B cell (primary cell): ENCODE results near the gene SLC35G6. TPM values are rescaled to one million over a fixed set of nuclear protein-coding genes. Genes with fewer than 3 reads are reported as not detected.

ENCODE experiments used
- ATAC-seq: fragments of 200-7000 bp; cut with Tn5 transposase; one replicate; pipeline ENCODE4 v1.10.0; 2021; ENCODE audit warnings: low read depth, mild to moderate bottlenecking, moderate number of reproducible peaks, moderate library complexity
- CTCF ChIA-PET: fragments of 350-600 bp; sonication (Branson Sonifier 250); formaldehyde crosslinking; loops from one replicate; lab custom pipeline; 2021; ENCODE audit warnings: antibody characterized with exemption, inconsistent platforms; lab: Charles Lee
- POLR2A ChIA-PET: fragments of 350-600 bp; sonication (Branson Sonifier 250); formaldehyde crosslinking; loops from one replicate; lab custom pipeline; 2021; ENCODE audit warnings: antibody characterized with exemption; lab: Charles Lee
- DNase-seq: peaks from one replicate; pipeline ENCODE4 v3.0.0; 2013
- H2AFZ ChIP-seq: 2 replicates; pipeline ENCODE4 v1.6.1; 2012; ENCODE audit warnings: mild to moderate bottlenecking, low read depth, low read length; ENCODE audit not compliant: insufficient read depth, poor library complexity, severe bottlenecking
- H3K27ac ChIP-seq, 2 donors: 1 replicate in 1 of 2; 2 replicates in 1 of 2; pipeline ENCODE4 v1.5.1; 2012 to 2013; ENCODE audit warnings: low read length in 2 of 2, mild to moderate bottlenecking in 2 of 2, moderate library complexity in 1 of 2
- H3K27me3 ChIP-seq, 4 experiments: fragments of 200-600 bp in 1 of 4; sonication (generic) in 1 of 4; replicated peaks in 1 of 4; 1 replicate in 2 of 4; 2 replicates in 2 of 4; pipeline versions ENCODE4 v1.6.1 to v1.7.0; 2013 to 2016; ENCODE audit warnings: low read length in 3 of 4, mild to moderate bottlenecking in 2 of 4, mixed read lengths in 1 of 4, moderate library complexity in 1 of 4; ENCODE audit not compliant: insufficient read depth in 4 of 4, control insufficient read depth in 3 of 4; ENCODE audit errors: control extremely low read depth in 1 of 4
- H3K36me3 ChIP-seq, 2 experiments: replicated peaks in 1 of 2; 1 replicate in 1 of 2; 2 replicates in 1 of 2; pipeline versions ENCODE4 v1.6.1 to v1.7.1; 2013; ENCODE audit warnings: low read length in 1 of 2; ENCODE audit not compliant: insufficient read depth in 2 of 2, control insufficient read depth in 1 of 2; ENCODE audit errors: control extremely low read depth in 1 of 2, extremely low read depth in 1 of 2
- H3K4me1 ChIP-seq, 2 donors: fragments of 200-600 bp in 1 of 2; sonication (generic) in 1 of 2; 1 replicate in 1 of 2; 2 replicates in 1 of 2; pipeline versions ENCODE4 v1.5.1 to v1.6.1; 2013 to 2017; ENCODE audit warnings: low read length in 2 of 2; ENCODE audit not compliant: control insufficient read depth in 2 of 2, insufficient read depth in 2 of 2
- H3K4me2 ChIP-seq: replicated peaks from 2 replicates; pipeline ENCODE3; 2012; ENCODE audit warnings: mild to moderate bottlenecking, low read depth, low read length; ENCODE audit not compliant: poor library complexity, severe bottlenecking
- H3K4me3 ChIP-seq, 5 experiments: fragments of 200-600 bp in 1 of 5; sonication (generic) in 1 of 5; 1 replicate in 3 of 5; 2 replicates in 2 of 5; pipeline versions ENCODE4 v1.5.1 to v1.7.0; 2011 to 2016; ENCODE audit warnings: low read length in 4 of 5, mild to moderate bottlenecking in 4 of 5, low read depth in 2 of 5, control low read depth in 1 of 5, moderate library complexity in 1 of 5; ENCODE audit not compliant: insufficient read depth in 1 of 5; ENCODE audit errors: control extremely low read depth in 1 of 5, extremely low read depth in 1 of 5
- H3K79me2 ChIP-seq: fragments of 200-600 bp; sonication (generic); one replicate; pipeline ENCODE4 v1.6.0; 2016; ENCODE audit warnings: low read length; ENCODE audit not compliant: control insufficient read depth, insufficient read depth
- H3K9ac ChIP-seq: fragments of 200-600 bp; sonication (generic); 2 replicates; pipeline ENCODE4 v1.6.1; 2017; ENCODE audit warnings: mild to moderate bottlenecking, low read length, moderate library complexity
- H3K9me3 ChIP-seq, 3 donors: one replicate each; pipeline versions ENCODE4 v1.6.1 to v1.7.1; 2013; ENCODE audit warnings: low read length in 2 of 3; ENCODE audit not compliant: control insufficient read depth in 2 of 3, insufficient read depth in 1 of 3; ENCODE audit errors: control extremely low read depth in 1 of 3
- H4K20me1 ChIP-seq: 2 replicates; pipeline ENCODE4 v1.6.0; 2012; ENCODE audit warnings: mild to moderate bottlenecking, low read length; ENCODE audit not compliant: insufficient read depth, control insufficient read depth, poor library complexity, severe bottlenecking
- H3K27ac Mint-ChIP-seq: one replicate; pipeline ENCODE4 v1.8.0; 2021; ENCODE audit warnings: mixed read lengths
- H3K27me3 Mint-ChIP-seq: one replicate; pipeline ENCODE4 v1.8.0; 2021; ENCODE audit warnings: mixed read lengths
- H3K4me1 Mint-ChIP-seq: one replicate; pipeline ENCODE4 v1.8.0; 2021; ENCODE audit warnings: mixed read lengths
- H3K4me3 Mint-ChIP-seq: one replicate; pipeline ENCODE4 v1.8.0; 2021; ENCODE audit warnings: mixed read lengths
- H3K9me3 Mint-ChIP-seq: one replicate; pipeline ENCODE4 v1.8.0; 2022; ENCODE audit warnings: mixed read lengths; ENCODE audit not compliant: insufficient read depth
- EZH2 ChIP-seq: IDR thresholded peaks from 2 replicates; pipeline ENCODE4 v1.6.1; 2012; ENCODE audit warnings: borderline replicate concordance, low read depth, mild to moderate bottlenecking, moderate library complexity, low read length; ENCODE audit not compliant: insufficient read depth, poor library complexity, severe bottlenecking
- WGBS: methylation state at CpG from one replicate; pipeline ENCODE4 v1.1.5; 2013; ENCODE audit warnings: missing lambda C conversion rate; ENCODE audit not compliant: insufficient coverage; 5-methylcytosine and 5-hydroxymethylcytosine counted together
- intact Hi-C: fragments of 100-400 bp; cut with micrococcal nuclease; formaldehyde crosslinking; loops from one replicate; pipeline ENCODE4 v1.10.0; 2022
- polyA plus RNA-seq: library from polyadenylated mRNA; depleted of rRNA; stranded (reverse); fragments of >200 nt; gene quantifications from 2 replicates; pipeline ENCODE4 v1.2.3, GENCODE V29; 2012
- total RNA-seq, 2 donors: library from RNA; stranded (reverse); fragments of 120-200 nt in 1 of 2; gene quantifications; 1 replicate in 1 of 2; 2 replicates in 1 of 2; pipeline versions ENCODE4 v1.2.3 to v1.2.4, GENCODE V29; 2013 to 2022
- TF ChIP-seq, protein P1 (sequence below): fragments of 200-600 bp; IDR thresholded peaks from one replicate; pipeline ENCODE4 v1.8.0; 2022; ENCODE audit warnings: antibody characterized with exemption, mild to moderate bottlenecking

The SLC35G6 gene
- total and polyA plus RNA-seq, 2 donors (not counting 1 experiment from before 2014, with no cell fraction given), result 0.04 to 0.30 TPM

DNA sequence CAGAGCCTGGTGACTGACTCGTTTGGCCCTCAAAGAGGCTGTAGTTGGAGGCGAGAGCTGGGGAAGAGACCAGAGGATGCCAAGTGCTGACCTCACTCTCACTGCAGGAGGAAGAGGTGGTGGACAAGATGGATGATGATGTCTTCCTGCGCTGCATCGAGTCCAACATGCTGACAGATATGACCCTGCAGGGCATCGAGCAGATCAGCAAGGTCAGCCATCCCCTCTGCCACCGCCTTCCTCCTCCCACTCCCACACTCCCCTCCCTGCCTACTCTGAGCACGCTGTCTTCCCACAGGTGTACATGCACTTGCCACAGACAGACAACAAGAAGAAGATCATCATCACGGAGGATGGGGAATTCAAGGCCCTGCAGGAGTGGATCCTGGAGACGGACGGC lies 29.9 kb downstream of the SLC35G6 start:
- CTCF ChIA-PET, result interaction anchor here (0.8 to 19.2 kb wide), 3 partner anchors 44 to 76 kb away, joined by 3 to 666 read pairs (median 111); partner anchors contain the start of genes MPDU1, SENP3, SOX15 and TNFSF12
- DNase-seq, result peak; percentile 28

DNA sequence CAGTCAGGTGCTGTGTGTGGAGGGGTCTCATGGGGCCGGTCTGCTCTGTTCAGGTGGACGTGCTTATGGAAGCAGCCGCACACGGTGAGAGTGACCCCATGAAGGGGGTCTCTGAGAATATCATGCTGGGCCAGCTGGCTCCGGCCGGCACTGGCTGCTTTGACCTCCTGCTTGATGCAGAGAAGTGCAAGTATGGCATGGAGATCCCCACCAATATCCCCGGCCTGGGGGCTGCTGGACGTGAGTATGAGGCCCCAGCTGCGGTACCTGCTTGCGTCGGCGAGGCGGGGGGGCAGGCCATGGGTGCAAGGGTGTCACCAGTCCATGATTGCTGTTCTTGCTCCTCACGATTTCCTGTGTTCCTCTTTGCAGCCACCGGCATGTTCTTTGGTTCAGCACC lies 30.9 kb downstream of the SLC35G6 start:
- no peaks in the 10 kb centered on the region for H3K27me3 Mint-ChIP-seq
- no peak overlapping the region for H3K4me3 ChIP-seq
- no peaks in the 10 kb centered on the region for H3K4me1 ChIP-seq
- no peak overlapping the region for H3K4me3 Mint-ChIP-seq
- H3K79me2 ChIP-seq, result no peaks in the 10 kb centered on the region
- H3K4me1 Mint-ChIP-seq, result no peaks in the 10 kb centered on the region
- no peaks in the 10 kb centered on the region for H3K27me3 ChIP-seq
- TF ChIP-seq, protein P1, sequence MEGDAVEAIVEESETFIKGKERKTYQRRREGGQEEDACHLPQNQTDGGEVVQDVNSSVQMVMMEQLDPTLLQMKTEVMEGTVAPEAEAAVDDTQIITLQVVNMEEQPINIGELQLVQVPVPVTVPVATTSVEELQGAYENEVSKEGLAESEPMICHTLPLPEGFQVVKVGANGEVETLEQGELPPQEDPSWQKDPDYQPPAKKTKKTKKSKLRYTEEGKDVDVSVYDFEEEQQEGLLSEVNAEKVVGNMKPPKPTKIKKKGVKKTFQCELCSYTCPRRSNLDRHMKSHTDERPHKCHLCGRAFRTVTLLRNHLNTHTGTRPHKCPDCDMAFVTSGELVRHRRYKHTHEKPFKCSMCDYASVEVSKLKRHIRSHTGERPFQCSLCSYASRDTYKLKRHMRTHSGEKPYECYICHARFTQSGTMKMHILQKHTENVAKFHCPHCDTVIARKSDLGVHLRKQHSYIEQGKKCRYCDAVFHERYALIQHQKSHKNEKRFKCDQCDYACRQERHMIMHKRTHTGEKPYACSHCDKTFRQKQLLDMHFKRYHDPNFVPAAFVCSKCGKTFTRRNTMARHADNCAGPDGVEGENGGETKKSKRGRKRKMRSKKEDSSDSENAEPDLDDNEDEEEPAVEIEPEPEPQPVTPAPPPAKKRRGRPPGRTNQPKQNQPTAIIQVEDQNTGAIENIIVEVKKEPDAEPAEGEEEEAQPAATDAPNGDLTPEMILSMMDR, result no peak
- no peak for TF ChIP-seq EZH2
- H3K27ac ChIP-seq, result no peak overlapping the region
- no peaks in the 10 kb centered on the region for H3K9me3 ChIP-seq
- ChIA-PET CTCF (interaction anchor here (0.6 to 19.2 kb wide), 4 partner anchors 40 to 157 kb away, joined by 4 to 666 read pairs (median 62); partner anchors contain the start of genes MPDU1, SENP3, SOX15 and TMEM95), POLR2A (no interaction called here)
- peaks cover 9 to 59% of the 10 kb centered on the region in 2 experiments for H3K36me3 ChIP-seq
- intact Hi-C loops, result no loop called here
- H3K9me3 Mint-ChIP-seq, result no peaks in the 10 kb centered on the region
- H3K27ac Mint-ChIP-seq, result no peak overlapping the region
- no peak overlapping the region for H3K9ac ChIP-seq
- 95% methylated on average over 15 of the region's 15 CpGs for WGBS
- ATAC-seq, result no peak
- H2AFZ ChIP-seq, result no peak overlapping the region
- DNase-seq, result peak; percentile 21
- H4K20me1 ChIP-seq, result no peaks in the 10 kb centered on the region
- no peak overlapping the region for H3K4me2 ChIP-seq

More for the DNA sequence above, 29.9 kb downstream of the SLC35G6 start:
- Histone ChIP-seq H3K4me3 (no peak overlapping the region), H3K4me1 (no peaks in the 10 kb centered on the region), H3K9me3 (no peaks in the 10 kb centered on the region), H3K36me3 (peaks cover 11 to 66% of the 10 kb centered on the region in 2 experiments), H2AFZ (no peak overlapping the region), H3K4me2 (no peak overlapping the region), H3K27ac (no peak overlapping the region), H4K20me1 (no peaks in the 10 kb centered on the region), H3K79me2 (no peaks in the 10 kb centered on the region), H3K9ac (no peak overlapping the region), H3K27me3 (no peaks in the 10 kb centered on the region)
- WGBS, result 93% methylated on average over 8 of the region's 10 CpGs
- intact Hi-C loops, result no loop called here
- Mint-ChIP-seq H3K27me3 (no peaks in the 10 kb centered on the region), H3K27ac (no peak overlapping the region), H3K4me1 (no peaks in the 10 kb centered on the region), H3K4me3 (no peak overlapping the region), H3K9me3 (no peaks in the 10 kb centered on the region)
- TF ChIP-seq EZH2, result no peak
- TF ChIP-seq, protein P1, result no peak
- POLR2A ChIA-PET, result no interaction called here
- no peak for ATAC-seq
